Epithelial cell of proximal tubule (primary cell): ENCODE data around the gene TAT. TPM values are rescaled to one million over a fixed set of nuclear protein-coding genes. Genes with fewer than 3 reads are reported as not detected.

Experiments
- DNase-seq: peaks from one replicate; pipeline ENCODE4 v3.0.0-alpha.2; 2011; ENCODE audit warnings: low read depth
- H3K4me3 ChIP-seq: 2 replicates; pipeline ENCODE4 v1.5.1; 2011; ENCODE audit warnings: low read depth, mild to moderate bottlenecking, low read length
- CTCF ChIP-seq: conservative IDR thresholded peaks from 2 replicates; pipeline ENCODE4 v1.5.1; 2012; ENCODE audit warnings: low read depth, mild to moderate bottlenecking, low read length
- total RNA-seq: library from RNA; depleted of rRNA; stranded (reverse); fragments of >200 nt; gene quantifications from 2 replicates; pipeline ENCODE4 v1.2.3, GENCODE V29; 2015

Gene TAT
- total RNA-seq, 1 donor from 2014 or later = not detected

GRCh38 chr16:71532366-71532765 is 44.5 kb downstream of the TAT start:
- DNase-seq = no peak
- no peak for TF ChIP-seq CTCF
- no peak overlapping the region for H3K4me3 ChIP-seq

- TF ChIP-seq CTCF = no peak
- no peak for DNase-seq
- no peak overlapping the region for H3K4me3 ChIP-seq
Measured at GRCh38 chr16:71528863-71529262, 48.0 kb downstream of the TAT start.

- TF ChIP-seq CTCF = no peak
- no peak for DNase-seq
- H3K4me3 ChIP-seq = no peak overlapping the region
Measured at GRCh38 chr16:71528257-71528656, 48.6 kb downstream of the TAT start.

GRCh38 chr16:71526111-71526631 is 50.7 kb downstream of the TAT start, which contains the start of gene CHST4:
TSS of gene CHST4 (plus strand) at chr16:71526426. CDS start at chr16:71536678, 10,252 bp downstream.
- TF ChIP-seq CTCF = no peak

GRCh38 chr16:71524566-71525553 is 52.0 kb downstream of the TAT start:
- TF ChIP-seq CTCF = no peak
- DNase-seq = no peak
- no peak overlapping the region for H3K4me3 ChIP-seq

More at GRCh38 chr16:71526111-71526631, 50.7 kb downstream of the TAT start, which contains the start of gene CHST4:
- DNase-seq = no peak
- H3K4me3 ChIP-seq = no peak within 1 kb of the TSS

GRCh38 chr16:71520550-71520949 is 56.3 kb downstream of the TAT start:
- H3K4me3 ChIP-seq = no peak overlapping the region
- TF ChIP-seq CTCF = no peak
- no peak for DNase-seq

Other genes starting within 250 kb of the TAT start
- 0.12 and 5.6 TPM in 2 replicates for gene CALB2, start 218.4 kb downstream of the TAT start, total RNA-seq
- gene TLE7, start 135.0 kb downstream of the TAT start, total RNA-seq = not detected in 2 replicates
- 4.7 and 5.9 TPM in 2 replicates for gene ZNF23, start 114.8 kb downstream of the TAT start, total RNA-seq
- 0.81 and 1.7 TPM in 2 replicates for gene ZNF19, start 87.8 kb downstream of the TAT start, total RNA-seq
- 0.12 and 1.1 TPM in 2 replicates for gene CHST4, start 50.7 kb downstream of the TAT start, total RNA-seq
- 2.2 and 7.9 TPM in 2 replicates for gene MARVELD3, start 49.1 kb upstream of the TAT start, total RNA-seq
- gene PHLPP2, start 147.6 kb upstream of the TAT start, total RNA-seq = 8.1 and 11.0 TPM in 2 replicates
- 40.1 and 43.6 TPM in 2 replicates for gene AP1G1, start 231.7 kb upstream of the TAT start, total RNA-seq